Measurements from ENCODE around the gene LIPC.

DNA sequence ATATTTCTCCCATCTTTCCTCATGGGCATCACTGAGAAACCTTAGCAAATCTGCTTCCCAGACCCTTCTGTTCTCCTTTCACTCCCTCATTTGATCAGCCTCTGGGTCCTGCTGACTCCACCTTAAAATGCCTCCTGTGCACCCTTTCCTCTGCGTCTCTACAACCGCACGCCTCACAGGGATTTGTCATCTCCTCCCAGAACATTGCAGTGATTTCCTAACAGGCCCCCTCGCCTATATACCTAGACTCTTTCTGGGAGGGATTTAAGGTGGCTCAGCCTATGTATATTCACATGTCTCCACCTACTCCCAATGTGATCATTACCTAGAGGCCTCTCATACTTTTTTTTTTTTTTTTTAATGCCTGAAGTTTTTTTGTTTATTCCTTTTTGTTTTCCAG lies 69.2 kb downstream of the LIPC start:
- TF ChIP-seq, protein P1, sequence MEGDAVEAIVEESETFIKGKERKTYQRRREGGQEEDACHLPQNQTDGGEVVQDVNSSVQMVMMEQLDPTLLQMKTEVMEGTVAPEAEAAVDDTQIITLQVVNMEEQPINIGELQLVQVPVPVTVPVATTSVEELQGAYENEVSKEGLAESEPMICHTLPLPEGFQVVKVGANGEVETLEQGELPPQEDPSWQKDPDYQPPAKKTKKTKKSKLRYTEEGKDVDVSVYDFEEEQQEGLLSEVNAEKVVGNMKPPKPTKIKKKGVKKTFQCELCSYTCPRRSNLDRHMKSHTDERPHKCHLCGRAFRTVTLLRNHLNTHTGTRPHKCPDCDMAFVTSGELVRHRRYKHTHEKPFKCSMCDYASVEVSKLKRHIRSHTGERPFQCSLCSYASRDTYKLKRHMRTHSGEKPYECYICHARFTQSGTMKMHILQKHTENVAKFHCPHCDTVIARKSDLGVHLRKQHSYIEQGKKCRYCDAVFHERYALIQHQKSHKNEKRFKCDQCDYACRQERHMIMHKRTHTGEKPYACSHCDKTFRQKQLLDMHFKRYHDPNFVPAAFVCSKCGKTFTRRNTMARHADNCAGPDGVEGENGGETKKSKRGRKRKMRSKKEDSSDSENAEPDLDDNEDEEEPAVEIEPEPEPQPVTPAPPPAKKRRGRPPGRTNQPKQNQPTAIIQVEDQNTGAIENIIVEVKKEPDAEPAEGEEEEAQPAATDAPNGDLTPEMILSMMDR (IDR thresholded peaks at IDR 0.05): no peak
- TF ChIP-seq, protein P2, sequence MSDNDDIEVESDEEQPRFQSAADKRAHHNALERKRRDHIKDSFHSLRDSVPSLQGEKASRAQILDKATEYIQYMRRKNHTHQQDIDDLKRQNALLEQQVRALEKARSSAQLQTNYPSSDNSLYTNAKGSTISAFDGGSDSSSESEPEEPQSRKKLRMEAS (IDR thresholded peaks at IDR 0.05; ENCODE audit: low read depth): no peak
- TF ChIP-seq, protein P3, sequence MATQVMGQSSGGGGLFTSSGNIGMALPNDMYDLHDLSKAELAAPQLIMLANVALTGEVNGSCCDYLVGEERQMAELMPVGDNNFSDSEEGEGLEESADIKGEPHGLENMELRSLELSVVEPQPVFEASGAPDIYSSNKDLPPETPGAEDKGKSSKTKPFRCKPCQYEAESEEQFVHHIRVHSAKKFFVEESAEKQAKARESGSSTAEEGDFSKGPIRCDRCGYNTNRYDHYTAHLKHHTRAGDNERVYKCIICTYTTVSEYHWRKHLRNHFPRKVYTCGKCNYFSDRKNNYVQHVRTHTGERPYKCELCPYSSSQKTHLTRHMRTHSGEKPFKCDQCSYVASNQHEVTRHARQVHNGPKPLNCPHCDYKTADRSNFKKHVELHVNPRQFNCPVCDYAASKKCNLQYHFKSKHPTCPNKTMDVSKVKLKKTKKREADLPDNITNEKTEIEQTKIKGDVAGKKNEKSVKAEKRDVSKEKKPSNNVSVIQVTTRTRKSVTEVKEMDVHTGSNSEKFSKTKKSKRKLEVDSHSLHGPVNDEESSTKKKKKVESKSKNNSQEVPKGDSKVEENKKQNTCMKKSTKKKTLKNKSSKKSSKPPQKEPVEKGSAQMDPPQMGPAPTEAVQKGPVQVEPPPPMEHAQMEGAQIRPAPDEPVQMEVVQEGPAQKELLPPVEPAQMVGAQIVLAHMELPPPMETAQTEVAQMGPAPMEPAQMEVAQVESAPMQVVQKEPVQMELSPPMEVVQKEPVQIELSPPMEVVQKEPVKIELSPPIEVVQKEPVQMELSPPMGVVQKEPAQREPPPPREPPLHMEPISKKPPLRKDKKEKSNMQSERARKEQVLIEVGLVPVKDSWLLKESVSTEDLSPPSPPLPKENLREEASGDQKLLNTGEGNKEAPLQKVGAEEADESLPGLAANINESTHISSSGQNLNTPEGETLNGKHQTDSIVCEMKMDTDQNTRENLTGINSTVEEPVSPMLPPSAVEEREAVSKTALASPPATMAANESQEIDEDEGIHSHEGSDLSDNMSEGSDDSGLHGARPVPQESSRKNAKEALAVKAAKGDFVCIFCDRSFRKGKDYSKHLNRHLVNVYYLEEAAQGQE (IDR thresholded peaks at IDR 0.05; ENCODE audit: low read depth, low read length): no peak
- TF ChIP-seq YY1 (IDR thresholded peaks at IDR 0.05; ENCODE audit: low read depth) (no peak), MEF2A (IDR thresholded peaks at IDR 0.05; ENCODE audit: borderline replicate concordance, low read depth) (no peak), NRF1 (IDR thresholded peaks at IDR 0.05; ENCODE audit: low read depth, low read length) (no peak), POLR2AphosphoS5 (IDR thresholded peaks at IDR 0.05; ENCODE audit: low read depth, low read length) (no peak), IRF3 (IDR thresholded peaks at IDR 0.05; ENCODE audit: low read depth, low read length) (no peak), SMC3 (IDR thresholded peaks at IDR 0.05; ENCODE audit: low read depth, low read length) (no peak), CHD2 (IDR thresholded peaks at IDR 0.05; ENCODE audit: low read length, partially characterized antibody) (no peak), NFIC (IDR thresholded peaks at IDR 0.05; ENCODE audit: borderline replicate concordance) (no peak), EP300 (IDR thresholded peaks at IDR 0.05; ENCODE audit: borderline replicate concordance in 1 of 2, low read depth in 1 of 2, low read length in 1 of 2) (no peak), USF2 (IDR thresholded peaks at IDR 0.05; ENCODE audit: borderline replicate concordance, low read depth, low read length) (no peak)
- TF ChIP-seq, protein P4, sequence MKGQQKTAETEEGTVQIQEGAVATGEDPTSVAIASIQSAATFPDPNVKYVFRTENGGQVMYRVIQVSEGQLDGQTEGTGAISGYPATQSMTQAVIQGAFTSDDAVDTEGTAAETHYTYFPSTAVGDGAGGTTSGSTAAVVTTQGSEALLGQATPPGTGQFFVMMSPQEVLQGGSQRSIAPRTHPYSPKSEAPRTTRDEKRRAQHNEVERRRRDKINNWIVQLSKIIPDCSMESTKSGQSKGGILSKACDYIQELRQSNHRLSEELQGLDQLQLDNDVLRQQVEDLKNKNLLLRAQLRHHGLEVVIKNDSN (IDR thresholded peaks at IDR 0.05; ENCODE audit: borderline replicate concordance, low read depth): no peak
